Skin epidermis (tissue), 12 donors: ENCODE data around the gene ACSM4.
"Not testable (repeated sequence)": the region's sequence is repeated elsewhere in the genome, so short reads cannot be mapped to it uniquely, and the experiment has no call there.

Experiments
- H3K27ac ChIP-seq, 21 experiments: fragments of 200-600 bp; sonication (generic) in 11 of 21; one replicate each; pipeline ENCODE4 v1.5.0; 2020; ENCODE audit warnings: mild to moderate bottlenecking in 3 of 21, inconsistent platforms in 2 of 21, moderate library complexity in 2 of 21
- H3K4me3 ChIP-seq, 7 experiments: fragments of 200-600 bp; sonication (generic) in 2 of 7; one replicate each; pipeline ENCODE4 v1.5.0; 2020; ENCODE audit warnings: inconsistent platforms in 2 of 7, mild to moderate bottlenecking in 2 of 7, moderate library complexity in 1 of 7

Gene ACSM4

DNA sequence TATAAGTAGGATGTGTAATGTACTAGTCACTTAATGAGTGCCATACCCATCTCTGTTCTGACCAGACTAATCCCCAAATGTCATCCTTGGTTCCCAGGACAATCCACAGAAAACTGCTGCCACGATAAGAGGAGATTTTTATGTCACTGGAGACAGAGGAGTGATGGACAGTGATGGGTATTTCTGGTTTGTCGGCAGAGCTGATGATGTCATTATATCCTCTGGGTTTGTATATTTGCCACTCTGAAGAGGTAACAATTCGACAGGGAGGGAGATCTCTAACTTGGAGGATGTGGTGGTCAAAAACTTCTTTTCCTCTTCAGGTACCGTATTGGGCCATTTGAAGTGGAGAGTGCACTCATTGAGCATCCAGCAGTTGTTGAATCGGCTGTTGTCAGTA lies 20.3 kb downstream of the ACSM4 start:
- Histone ChIP-seq H3K27ac (no peak overlapping the region), H3K4me3 (no peak overlapping the region)

DNA sequence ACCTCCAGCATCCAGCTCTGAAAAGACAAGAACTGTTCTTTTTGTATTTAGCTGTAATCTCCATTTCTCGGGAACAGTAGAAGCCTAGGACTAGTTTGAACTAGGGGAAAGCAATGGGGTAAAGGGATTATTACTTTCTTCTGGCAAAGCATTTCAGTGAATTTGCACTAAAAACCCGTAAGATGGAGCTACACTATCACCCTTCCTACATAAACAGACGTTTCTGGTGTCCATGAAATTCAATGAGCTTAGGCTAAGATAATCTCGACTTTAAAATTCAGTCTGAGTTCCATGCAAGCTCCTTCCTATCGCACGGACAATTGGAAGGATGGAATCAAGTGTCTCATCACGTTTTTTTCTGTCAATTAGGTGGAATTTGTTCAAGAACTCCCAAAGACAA lies 24.0 kb downstream of the ACSM4 start:
- Histone ChIP-seq H3K27ac (no peak overlapping the region), H3K4me3 (no peak overlapping the region)

DNA sequence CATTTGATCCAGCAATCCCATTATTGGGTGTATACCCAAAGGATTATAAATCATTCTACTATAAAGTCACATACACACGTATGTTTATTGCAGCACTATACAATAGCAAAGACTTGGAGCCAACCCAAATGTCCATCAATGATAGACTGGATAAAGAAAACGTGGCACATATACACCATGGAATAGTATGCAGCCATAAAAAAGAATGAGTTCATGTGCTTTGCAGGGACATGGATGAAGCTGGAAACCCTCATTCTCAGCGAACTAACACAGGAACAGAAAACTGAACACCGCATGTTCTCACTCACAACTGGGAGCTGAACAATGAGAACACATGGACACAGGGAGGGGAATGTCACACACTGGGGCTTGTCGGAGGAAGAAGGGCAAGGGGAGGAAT lies 33.9 kb downstream of the ACSM4 start:
- H3K4me3 ChIP-seq, H3K27ac ChIP-seq: not testable (repeated sequence)

DNA sequence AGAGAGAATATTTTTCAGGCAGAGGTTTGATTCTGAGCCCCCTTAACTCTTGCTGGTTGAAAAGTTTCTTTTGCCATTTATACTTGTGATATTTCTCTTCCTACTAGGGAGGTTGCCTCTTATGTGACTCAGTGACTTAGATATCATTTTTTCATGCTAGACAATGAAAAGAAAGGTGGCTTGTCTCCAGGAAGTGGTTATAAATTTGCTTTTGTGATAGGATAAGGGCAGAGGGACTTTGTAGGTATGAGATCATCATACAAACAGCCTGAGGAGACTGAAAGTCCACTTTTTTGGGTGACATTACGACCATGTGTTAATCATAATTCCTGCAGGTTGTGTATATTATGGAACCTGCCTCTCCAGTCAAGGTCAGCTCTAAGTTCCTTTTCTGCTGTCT lies 35.8 kb downstream of the ACSM4 start:
- no peak overlapping the region for H3K27ac ChIP-seq
- H3K4me3 ChIP-seq = no peak overlapping the region

DNA sequence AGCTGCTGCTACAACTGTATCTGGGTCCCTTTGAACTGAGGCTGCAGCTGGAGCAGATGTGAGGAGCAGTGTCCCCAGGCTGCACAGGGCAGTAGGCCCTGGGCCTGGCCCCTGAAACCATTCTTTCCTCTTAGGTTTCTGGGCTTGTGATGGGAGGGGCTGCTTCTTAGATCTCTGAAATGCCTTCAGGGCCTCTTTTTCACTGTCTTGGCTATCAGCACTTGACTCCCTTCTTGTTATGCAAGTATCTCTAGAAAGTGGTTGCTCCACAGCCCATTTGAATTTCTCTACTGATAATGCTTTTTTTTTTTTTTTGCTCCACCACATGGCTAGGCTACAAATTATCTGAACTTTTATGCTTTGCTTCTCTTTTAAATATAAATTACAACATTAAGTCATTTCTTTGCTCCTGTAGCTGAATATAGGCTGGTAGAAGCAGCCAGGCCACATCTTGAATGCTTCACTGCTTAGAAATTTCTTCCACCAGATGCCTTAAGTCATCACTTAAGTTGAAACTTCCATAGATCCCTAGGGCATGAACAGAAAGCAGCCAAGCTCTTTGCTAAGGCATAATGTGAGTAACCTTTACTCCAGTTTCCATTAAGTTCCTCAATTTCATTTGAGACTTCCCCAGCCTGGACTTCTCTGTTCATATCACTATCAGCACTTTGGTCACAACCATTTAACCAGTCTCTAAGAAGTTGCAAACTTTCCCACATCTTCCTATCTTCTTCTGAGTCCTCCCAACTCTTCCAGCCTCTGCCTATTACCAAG lies 41.1 kb downstream of the ACSM4 start:
- no peak overlapping the region for H3K4me3 ChIP-seq
- H3K27ac ChIP-seq = no peak overlapping the region

DNA sequence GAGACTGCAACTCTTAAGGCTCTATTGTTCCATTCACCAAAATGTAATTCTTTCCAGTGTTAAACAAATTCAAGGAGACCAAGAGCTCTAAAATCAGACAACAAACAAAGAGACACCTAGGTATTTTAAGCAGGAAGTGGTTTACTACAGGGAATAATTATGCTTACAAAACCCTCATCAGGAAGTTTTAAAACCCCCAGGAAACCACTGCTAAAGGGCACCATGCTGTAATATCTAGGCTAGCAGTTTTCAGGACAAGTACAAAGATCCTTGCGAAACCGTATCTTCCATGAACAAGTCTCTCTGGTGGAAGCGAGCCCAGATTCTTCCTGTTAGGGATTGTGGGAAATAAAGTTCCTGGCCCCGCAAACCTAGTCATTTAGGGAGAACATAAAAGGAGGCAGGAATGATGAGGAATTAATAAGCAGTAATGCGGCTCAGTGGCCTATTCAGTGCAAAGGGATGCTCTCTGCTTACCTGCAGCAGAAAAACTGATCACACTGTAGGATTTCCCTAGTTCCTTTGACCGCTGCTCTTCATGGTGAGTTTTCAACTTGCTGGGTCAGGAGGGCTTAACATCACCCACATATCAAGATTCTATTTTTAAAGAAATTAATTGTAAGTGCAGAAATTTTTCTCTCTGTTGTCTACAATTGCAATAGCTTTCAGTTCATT lies 42.8 kb downstream of the ACSM4 start:
- Histone ChIP-seq H3K27ac (peak overlapping the region in 1 of 21 experiments; percentile 23), H3K4me3 (no peak overlapping the region)

DNA sequence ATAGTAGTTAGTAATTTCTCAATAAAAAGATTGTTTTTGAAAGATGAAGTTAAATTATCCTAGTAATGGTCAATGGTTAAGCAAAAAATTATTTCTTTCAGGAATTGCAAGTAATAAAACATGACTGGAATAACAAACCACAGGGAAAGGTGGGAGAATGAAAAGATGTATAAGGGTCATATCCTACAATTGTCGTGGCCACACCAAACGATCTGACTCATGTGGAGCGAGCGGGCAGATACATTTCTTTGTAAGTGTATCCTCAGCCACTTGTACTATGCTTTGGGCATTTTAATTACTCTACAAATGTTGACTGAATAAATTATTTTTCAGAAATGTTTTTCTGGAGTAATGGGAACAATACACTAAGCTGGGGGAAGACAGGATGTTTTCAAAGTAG lies 45.5 kb downstream of the ACSM4 start:
- Histone ChIP-seq H3K27ac (no peak overlapping the region), H3K4me3 (no peak overlapping the region)

DNA sequence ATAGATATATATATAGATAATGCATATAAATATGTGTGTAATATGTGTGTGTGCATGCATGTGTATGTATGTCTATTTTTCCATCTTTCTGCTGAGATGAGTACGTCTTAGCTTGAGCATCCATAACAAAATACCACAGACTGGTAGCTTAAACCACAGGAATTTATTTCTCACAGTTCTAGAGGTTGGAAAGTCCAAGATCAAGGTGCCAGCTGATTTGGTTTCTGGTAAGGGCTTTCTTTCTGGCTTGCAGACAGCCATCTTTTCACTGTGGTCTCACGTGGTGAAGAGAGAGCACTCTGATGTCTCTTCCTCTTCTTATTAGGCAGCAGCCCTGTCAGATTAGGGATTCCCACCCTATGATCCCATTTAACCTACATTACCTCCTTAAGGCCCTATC lies 47.3 kb downstream of the ACSM4 start:
- Histone ChIP-seq H3K27ac (no peak overlapping the region), H3K4me3 (no peak overlapping the region)

DNA sequence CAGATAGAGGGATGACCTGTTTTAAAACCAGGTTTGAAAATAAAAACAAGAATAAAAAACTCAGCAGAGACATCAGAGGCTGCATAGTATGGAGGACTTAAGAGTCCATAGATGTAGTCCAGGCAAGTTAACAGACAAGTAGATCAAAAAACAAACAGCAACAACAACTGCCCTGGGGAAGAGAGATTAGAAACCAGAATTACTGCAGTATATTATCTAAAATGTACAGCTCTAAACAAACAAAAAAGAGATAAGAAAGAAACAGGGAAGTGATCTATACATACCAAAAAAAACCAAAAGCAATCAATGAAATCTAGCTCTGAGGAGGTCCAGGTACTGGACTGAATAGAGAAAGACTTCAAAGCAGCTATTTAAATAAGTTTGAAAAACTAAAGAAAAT lies 48.8 kb downstream of the ACSM4 start:
- Histone ChIP-seq H3K27ac (no peak overlapping the region), H3K4me3 (no peak overlapping the region)

DNA sequence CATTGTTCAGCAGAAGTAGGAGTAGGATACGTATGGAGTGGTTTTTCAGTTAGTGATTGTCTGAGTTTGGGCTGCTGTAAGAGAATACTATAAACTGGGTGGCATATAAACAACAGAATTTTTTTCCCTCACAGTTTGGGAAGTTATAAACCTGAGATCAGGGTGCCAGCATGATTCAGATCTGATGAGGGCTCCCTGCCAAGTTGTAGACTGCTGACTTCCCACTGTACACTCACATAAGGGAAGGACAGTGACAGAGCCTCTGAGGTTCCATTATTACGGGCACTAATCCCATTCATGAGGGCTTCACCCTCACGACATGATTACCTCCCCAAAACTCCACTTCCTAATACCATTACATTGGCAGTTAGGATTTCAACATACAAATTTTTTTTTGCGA lies 50.7 kb downstream of the ACSM4 start:
- no peak overlapping the region for H3K27ac ChIP-seq
- H3K4me3 ChIP-seq = no peak overlapping the region

DNA sequence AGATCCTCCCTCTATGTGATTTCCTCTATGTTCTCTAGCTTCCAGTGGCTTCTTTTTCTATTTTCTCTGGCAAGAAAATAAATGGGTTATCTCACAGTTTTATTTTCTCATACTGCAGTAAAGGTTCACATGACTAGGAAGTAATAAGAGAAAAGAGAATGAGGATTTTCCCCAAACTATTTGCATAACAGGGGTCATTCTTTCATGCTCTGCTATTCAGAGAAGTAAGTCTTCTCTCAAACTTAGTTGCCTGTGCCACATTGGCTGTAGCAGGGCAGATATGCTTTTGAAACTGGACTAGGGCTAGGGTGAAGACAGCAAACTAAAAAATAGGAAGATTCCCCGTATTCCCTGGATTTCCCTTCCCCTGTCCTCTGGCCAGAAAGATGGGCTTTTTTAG lies 57.4 kb downstream of the ACSM4 start:
- Histone ChIP-seq H3K4me3 (no peak overlapping the region), H3K27ac (no peak overlapping the region)

DNA sequence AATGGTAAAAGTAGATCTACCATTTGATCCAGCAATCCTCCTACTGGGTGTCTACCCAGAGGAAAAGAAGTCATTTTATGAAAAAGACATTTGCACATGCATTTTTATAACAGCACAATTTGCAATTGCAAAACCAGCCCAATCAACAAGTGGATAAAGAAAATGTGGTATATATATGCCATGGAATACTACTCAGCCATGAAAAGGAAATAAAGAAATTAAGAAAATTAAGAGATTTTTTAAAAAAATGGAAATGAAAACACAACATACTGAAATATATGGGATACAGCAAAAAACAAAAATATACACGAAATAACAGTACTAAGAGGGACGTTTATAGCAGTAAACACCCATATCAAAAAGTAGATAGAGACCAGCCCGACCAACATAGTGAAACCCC lies 58.9 kb downstream of the ACSM4 start:
- Histone ChIP-seq H3K4me3 (no peak overlapping the region), H3K27ac (no peak overlapping the region)

DNA sequence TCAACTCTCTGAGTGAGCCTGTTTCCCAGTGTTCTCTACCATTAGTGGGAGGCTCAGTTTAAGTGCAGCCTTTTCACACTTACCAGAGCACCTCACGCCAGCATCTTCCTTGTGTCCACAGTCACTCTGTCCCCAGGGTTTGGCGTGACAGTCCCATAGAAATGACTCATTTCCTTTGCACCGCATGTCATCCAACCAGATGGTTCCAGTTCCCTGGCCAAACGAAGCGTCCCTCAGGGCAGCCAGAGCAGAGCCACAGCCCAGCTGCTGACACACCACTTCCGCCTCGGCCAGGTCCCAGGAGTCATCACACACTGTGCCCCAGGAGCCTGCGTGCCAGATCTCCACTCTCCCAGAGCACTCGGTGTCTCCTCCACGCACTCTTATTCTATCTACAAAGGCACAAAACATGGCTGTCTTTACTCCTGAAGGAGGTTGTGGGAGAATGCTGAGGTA lies 65.4 kb downstream of the ACSM4 start:
- H3K4me3 ChIP-seq = no peak overlapping the region
- H3K27ac ChIP-seq = peak overlapping the region in 2 of 21 experiments; percentile 12 to 31

DNA sequence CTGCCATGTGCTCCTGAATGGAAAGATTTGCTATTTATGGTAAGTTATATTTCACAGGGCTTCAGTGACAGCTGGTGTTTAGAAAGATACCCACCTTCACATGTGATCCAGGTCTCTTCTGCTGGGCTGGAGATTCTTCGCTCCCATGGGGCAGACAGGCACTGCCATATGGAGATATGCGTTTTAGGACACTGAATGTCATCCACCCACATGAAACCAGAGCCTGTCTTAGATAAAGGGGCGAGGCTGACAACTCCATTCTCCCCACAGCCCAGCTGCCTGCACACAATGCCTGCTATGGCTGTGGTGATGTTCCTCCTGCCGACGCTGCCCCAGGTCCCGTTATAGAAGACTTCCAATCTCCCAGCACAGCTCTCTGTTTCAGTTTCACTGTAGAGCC lies 69.4 kb downstream of the ACSM4 start:
- H3K27ac ChIP-seq = no peak overlapping the region
- no peak overlapping the region for H3K4me3 ChIP-seq

DNA sequence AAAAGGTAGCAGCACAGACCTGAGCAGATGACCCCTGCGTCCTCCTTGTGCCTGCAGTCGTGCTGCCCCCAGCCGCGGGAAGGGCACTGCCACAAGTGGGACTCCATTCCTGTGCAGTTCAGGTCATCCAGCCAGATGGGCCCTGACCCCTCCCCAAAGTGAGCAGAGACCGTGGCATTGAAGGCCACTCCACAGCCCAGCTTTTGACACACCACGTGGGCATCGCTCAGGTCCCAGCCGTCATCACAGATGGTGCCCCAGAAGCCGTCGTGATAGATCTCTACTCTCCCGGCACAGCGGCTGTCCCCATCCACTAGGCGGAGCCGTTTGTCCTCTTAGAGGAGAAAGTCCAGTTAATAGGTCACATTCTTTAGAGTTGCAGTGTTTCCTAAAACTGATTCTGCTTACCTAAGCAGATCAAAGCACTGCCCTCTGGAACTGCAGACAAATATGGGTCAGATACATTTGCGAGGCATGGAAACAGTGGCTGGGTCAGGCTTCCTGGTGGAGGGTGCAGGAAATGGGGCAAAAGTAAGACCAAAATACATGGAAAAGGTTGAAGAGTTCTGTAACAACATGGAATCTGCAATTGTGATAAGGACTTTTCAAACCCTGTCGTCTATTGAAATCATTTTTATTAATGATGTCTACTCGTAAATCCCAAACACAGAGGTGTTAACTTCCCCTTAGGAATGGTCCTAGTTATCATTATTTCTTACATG lies 70.7 kb downstream of the ACSM4 start:
- no peak overlapping the region for H3K27ac ChIP-seq
- no peak overlapping the region for H3K4me3 ChIP-seq

DNA sequence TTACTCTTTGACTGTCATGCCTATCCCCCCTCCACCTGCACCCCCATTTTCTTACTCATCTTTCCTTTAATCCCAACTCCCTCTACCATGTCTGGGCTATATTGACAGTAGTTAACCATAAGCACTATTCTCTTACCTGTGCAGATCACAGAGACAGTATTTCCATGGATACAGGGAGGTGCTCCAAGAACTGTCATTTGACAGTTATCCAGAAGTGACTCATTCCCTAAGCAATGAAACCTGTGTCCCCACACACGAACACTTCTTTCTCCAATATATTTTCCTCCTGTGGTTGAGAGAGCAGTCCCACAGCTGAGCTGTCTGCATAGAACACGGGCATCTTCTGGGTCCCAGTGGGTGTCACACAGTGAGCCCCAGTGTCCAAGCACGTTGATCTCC lies 71.3 kb downstream of the ACSM4 start:
- H3K4me3 ChIP-seq = no peak overlapping the region
- H3K27ac ChIP-seq = no peak overlapping the region

DNA sequence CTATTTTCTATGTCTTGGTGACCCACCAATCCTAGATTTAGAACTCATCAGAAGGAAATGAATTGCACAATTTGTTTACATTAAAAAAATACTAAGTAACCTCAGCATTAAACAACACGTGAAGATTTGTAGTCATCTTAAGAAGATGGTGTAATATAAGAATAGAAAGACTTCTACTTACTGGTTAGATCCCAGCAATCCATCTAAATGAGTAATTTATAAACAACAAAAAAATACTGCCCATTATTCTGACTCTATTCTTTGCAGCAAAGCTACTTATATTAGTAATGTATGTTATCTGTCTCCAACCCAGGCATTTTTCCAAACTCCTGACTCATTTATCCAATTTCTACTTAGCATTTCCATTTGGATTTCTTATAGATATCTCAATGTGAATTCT lies 72.3 kb downstream of the ACSM4 start:
- no peak overlapping the region for H3K27ac ChIP-seq

More for the DNA sequence above, 72.3 kb downstream of the ACSM4 start:
- no peak overlapping the region for H3K4me3 ChIP-seq
